Caco-2 (cell line): Measurements from ENCODE around the gene CFAP54. TPM values are rescaled to one million over a fixed set of nuclear protein-coding genes. Genes with fewer than 3 reads are reported as not detected.

Experiments
- BruUV-seq: library from RNA; stranded (reverse); fragments of 400-500 nt; replicated peaks from 2 replicates; lab custom pipeline; 2021; lab: Mats Ljungman, UMichigan
- CTCF ChIA-PET: fragments of 300-600 bp; sonication (Branson Sonifier 250); formaldehyde crosslinking; loops from one replicate; lab custom pipeline; 2022; ENCODE audit warnings: antibody characterized with exemption; lab: Charles Lee
- POLR2A ChIA-PET: fragments of 300-600 bp; sonication (Branson Sonifier 250); formaldehyde crosslinking; loops from one replicate; lab custom pipeline; 2022; ENCODE audit warnings: antibody characterized with exemption; lab: Charles Lee
- DNase-seq, 2 experiments: peaks; one replicate each; pipeline versions ENCODE4 v3.0.0 to v3.0.0-alpha.2; 2020 to 2022
- H3K27me3 ChIP-seq: replicated peaks from 2 replicates; pipeline ENCODE4 v1.6.0; 2011; ENCODE audit warnings: low read length; ENCODE audit not compliant: control insufficient read depth, insufficient read depth
- H3K36me3 ChIP-seq: 2 replicates; pipeline ENCODE4 v1.5.1; 2011; ENCODE audit warnings: low read length; ENCODE audit not compliant: control insufficient read depth, insufficient read depth
- H3K4me1 ChIP-seq: fragments of 250-450 bp; sonication (Bioruptor Pico); 2 replicates; pipeline ENCODE4 v1.5.1; 2020; ENCODE audit warnings: mild to moderate bottlenecking
- H3K4me3 ChIP-seq: 2 replicates; pipeline ENCODE4 v1.5.1; 2011; ENCODE audit warnings: low read depth, mild to moderate bottlenecking, control low read depth, low read length
- H3K9me3 ChIP-seq: fragments of 250-450 bp; sonication (Bioruptor Pico); 2 replicates; pipeline ENCODE4 v1.5.1; 2020; ENCODE audit warnings: mild to moderate bottlenecking, moderate library complexity
- H3K27ac Mint-ChIP-seq: one replicate; pipeline ENCODE4 v1.8.0; 2022; ENCODE audit warnings: mixed read lengths; ENCODE audit not compliant: unreplicated experiment
- H3K27me3 Mint-ChIP-seq: one replicate; pipeline ENCODE4 v1.8.0; 2022; ENCODE audit warnings: mixed read lengths; ENCODE audit not compliant: insufficient read depth, unreplicated experiment
- H3K36me3 Mint-ChIP-seq: one replicate; pipeline ENCODE4 v1.8.0; 2022; ENCODE audit warnings: mild to moderate bottlenecking, mixed read lengths; ENCODE audit not compliant: insufficient read depth, unreplicated experiment
- H3K4me1 Mint-ChIP-seq: one replicate; pipeline ENCODE4 v1.8.0; 2022; ENCODE audit warnings: low read depth, mixed read lengths; ENCODE audit not compliant: unreplicated experiment
- H3K4me3 Mint-ChIP-seq: one replicate; pipeline ENCODE4 v1.8.0; 2022; ENCODE audit warnings: mild to moderate bottlenecking, moderate library complexity, mixed read lengths; ENCODE audit not compliant: unreplicated experiment
- H3K9me3 Mint-ChIP-seq: one replicate; pipeline ENCODE4 v1.8.0; 2022; ENCODE audit warnings: mixed read lengths; ENCODE audit not compliant: unreplicated experiment
- intact Hi-C: fragments of 100-400 bp; cut with micrococcal nuclease; formaldehyde crosslinking; loops from one replicate; pipeline ENCODE4 v1.10.0; 2022; ENCODE audit not compliant: unreplicated experiment
- total RNA-seq: library from RNA; stranded (reverse); gene quantifications from 2 replicates; pipeline ENCODE4 v1.2.3, GENCODE V29; 2022
- TF ChIP-seq, protein P1 (sequence below), 2 experiments: fragments of 200-600 bp in 1 of 2; IDR thresholded peaks; 1 replicate in 1 of 2; 2 replicates in 1 of 2; pipeline versions ENCODE4 v1.5.1 to v1.8.0; 2011 to 2022; ENCODE audit warnings: antibody characterized with exemption in 1 of 2, control low read depth in 1 of 2, inconsistent platforms in 1 of 2, low read depth in 1 of 2, low read length in 1 of 2, mild to moderate bottlenecking in 1 of 2, moderate library complexity in 1 of 2; ENCODE audit not compliant: insufficient read depth in 1 of 2, severe bottlenecking in 1 of 2, unreplicated experiment in 1 of 2

Gene CFAP54
- total RNA-seq, 1 experiment from 2014 or later: 0.14 TPM

DNA sequence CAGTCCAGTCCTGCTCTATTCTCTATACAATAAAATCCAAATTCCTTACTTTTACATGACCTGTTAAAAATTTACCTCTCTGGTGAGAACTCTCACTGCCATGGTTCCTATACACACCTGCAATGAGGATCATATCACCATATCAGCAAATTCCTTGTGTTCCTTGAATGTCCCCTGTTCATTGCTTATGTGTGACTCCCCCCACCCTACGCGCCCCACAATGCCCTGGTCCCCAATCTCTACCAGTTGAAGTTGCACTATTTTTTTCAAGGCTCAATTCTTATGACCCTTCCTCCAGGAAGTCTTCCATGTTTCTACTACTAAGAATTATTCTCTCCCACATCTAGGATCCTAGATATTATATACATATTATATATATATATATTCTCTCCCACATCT is 335.5 kb downstream of the CFAP54 start:
- Histone ChIP-seq H3K27me3 (no peaks in the 10 kb centered on the region), H3K4me3 (no peak overlapping the region), H3K9me3 (no peaks in the 10 kb centered on the region), H3K36me3 (no peaks in the 10 kb centered on the region), H3K4me1 (no peaks in the 10 kb centered on the region)
- intact Hi-C loops: no loop called here
- no peaks in the 10 kb centered on the region for H3K36me3 Mint-ChIP-seq
- no peak overlapping the region for H3K27ac Mint-ChIP-seq
- TF ChIP-seq, protein P1, sequence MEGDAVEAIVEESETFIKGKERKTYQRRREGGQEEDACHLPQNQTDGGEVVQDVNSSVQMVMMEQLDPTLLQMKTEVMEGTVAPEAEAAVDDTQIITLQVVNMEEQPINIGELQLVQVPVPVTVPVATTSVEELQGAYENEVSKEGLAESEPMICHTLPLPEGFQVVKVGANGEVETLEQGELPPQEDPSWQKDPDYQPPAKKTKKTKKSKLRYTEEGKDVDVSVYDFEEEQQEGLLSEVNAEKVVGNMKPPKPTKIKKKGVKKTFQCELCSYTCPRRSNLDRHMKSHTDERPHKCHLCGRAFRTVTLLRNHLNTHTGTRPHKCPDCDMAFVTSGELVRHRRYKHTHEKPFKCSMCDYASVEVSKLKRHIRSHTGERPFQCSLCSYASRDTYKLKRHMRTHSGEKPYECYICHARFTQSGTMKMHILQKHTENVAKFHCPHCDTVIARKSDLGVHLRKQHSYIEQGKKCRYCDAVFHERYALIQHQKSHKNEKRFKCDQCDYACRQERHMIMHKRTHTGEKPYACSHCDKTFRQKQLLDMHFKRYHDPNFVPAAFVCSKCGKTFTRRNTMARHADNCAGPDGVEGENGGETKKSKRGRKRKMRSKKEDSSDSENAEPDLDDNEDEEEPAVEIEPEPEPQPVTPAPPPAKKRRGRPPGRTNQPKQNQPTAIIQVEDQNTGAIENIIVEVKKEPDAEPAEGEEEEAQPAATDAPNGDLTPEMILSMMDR (IDR thresholded peaks at IDR 0.05; ENCODE audit: insufficient read depth in 1 of 2, low read depth in 1 of 2, low read length in 1 of 2, severe bottlenecking in 1 of 2, unreplicated experiment in 1 of 2): no peak
- ChIA-PET CTCF (no interaction called here), POLR2A (no interaction called here)
- H3K27me3 Mint-ChIP-seq: no peaks in the 10 kb centered on the region
- H3K4me3 Mint-ChIP-seq: no peak overlapping the region
- no peaks in the 10 kb centered on the region for H3K4me1 Mint-ChIP-seq
- BruUV-seq: no TSS peak
- peaks cover 5% of the 10 kb centered on the region for H3K9me3 Mint-ChIP-seq
- DNase-seq: no peak

GRCh38 chr12:96828169-96828789 is 338.9 kb downstream of the CFAP54 start:
- CTCF ChIA-PET: no interaction called here
- POLR2A ChIA-PET: no interaction called here
- 0 out of 2 replicates have a peak, but pooled peaks cover 2% of the 10 kb centered on the region for H3K9me3 ChIP-seq
- Mint-ChIP-seq H3K36me3 (no peaks in the 10 kb centered on the region), H3K27ac (no peak overlapping the region), H3K4me1 (no peaks in the 10 kb centered on the region), H3K27me3 (no peaks in the 10 kb centered on the region), H3K9me3 (no peaks in the 10 kb centered on the region), H3K4me3 (no peak overlapping the region)
- H3K36me3 ChIP-seq: no peaks in the 10 kb centered on the region
- TF ChIP-seq, protein P1 (IDR thresholded peaks at IDR 0.05; ENCODE audit: insufficient read depth in 1 of 2, low read depth in 1 of 2, low read length in 1 of 2, severe bottlenecking in 1 of 2, unreplicated experiment in 1 of 2): no peak
- H3K4me1 ChIP-seq: no peaks in the 10 kb centered on the region
- intact Hi-C loops: no loop called here
- no peaks in the 10 kb centered on the region for H3K27me3 ChIP-seq
- no TSS peak for BruUV-seq
- no peak for DNase-seq
- no peak overlapping the region for H3K4me3 ChIP-seq

GRCh38 chr12:96829354-96829753 is 340.0 kb downstream of the CFAP54 start:
- Histone ChIP-seq H3K27me3 (no peaks in the 10 kb centered on the region), H3K4me1 (no peaks in the 10 kb centered on the region), H3K36me3 (no peaks in the 10 kb centered on the region), H3K4me3 (no peak overlapping the region), H3K9me3 (0 out of 2 replicates have a peak, but pooled peaks cover 2% of the 10 kb centered on the region)
- no peak overlapping the region for H3K4me3 Mint-ChIP-seq
- no peak overlapping the region for H3K27ac Mint-ChIP-seq
- no TSS peak for BruUV-seq
- no peaks in the 10 kb centered on the region for H3K9me3 Mint-ChIP-seq
- CTCF ChIA-PET: no interaction called here
- POLR2A ChIA-PET: no interaction called here
- H3K4me1 Mint-ChIP-seq: no peaks in the 10 kb centered on the region
- TF ChIP-seq, protein P1 (IDR thresholded peaks at IDR 0.05; ENCODE audit: insufficient read depth in 1 of 2, low read depth in 1 of 2, low read length in 1 of 2, severe bottlenecking in 1 of 2, unreplicated experiment in 1 of 2): no peak
- H3K27me3 Mint-ChIP-seq: no peaks in the 10 kb centered on the region
- no peak for DNase-seq
- no peaks in the 10 kb centered on the region for H3K36me3 Mint-ChIP-seq
- intact Hi-C loops: no loop called here
